GM18502 (cell line): ENCODE measurements around the gene SLC25A28.
"Not testable (repeated sequence)": the region's sequence is repeated elsewhere in the genome, so short reads cannot be mapped to it uniquely, and the experiment has no call there.

Source experiments
- ATAC-seq: cut with Tn5 transposase; IDR thresholded peaks from one replicate; pipeline ENCODE4 v1.9.1; 2021; ENCODE audit warnings: mild to moderate bottlenecking; ENCODE audit not compliant: unreplicated experiment, poor library complexity

Gene SLC25A28

GRCh38 chr10:99628923-99629624 lies 8.8 kb upstream of the SLC25A28 start:
- no peak for ATAC-seq

DNA sequence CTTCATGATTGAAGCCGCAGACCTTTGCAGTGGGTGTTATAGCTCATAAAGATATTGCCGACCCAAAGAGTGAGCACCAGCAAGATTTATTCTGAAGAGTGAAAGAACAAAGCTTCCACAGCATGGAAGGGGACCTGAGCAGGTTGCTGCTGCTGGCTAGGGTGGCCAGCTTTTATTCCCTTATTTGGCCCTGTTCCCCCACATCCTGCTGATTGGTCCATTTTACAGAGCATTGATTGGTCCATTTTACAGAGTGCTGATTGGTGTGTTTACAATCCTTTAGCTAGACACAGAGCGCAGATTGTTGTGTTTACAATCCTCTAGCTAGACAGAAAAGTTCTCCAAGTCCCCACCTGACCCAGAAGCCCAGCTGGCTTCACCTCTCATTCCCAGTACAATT lies 4.9 kb upstream of the SLC25A28 start:
- not testable (repeated sequence) for ATAC-seq

GRCh38 chr10:99623919-99624318 lies 3.7 kb upstream of the SLC25A28 start:
- no peak for ATAC-seq

GRCh38 chr10:99621454-99622251 lies 1.4 kb upstream of the SLC25A28 start:
- no peak for ATAC-seq

- peak; percentile 88 for ATAC-seq
Observed at GRCh38 chr10:99620711-99621453, 643 bp upstream of the SLC25A28 start.

DNA sequence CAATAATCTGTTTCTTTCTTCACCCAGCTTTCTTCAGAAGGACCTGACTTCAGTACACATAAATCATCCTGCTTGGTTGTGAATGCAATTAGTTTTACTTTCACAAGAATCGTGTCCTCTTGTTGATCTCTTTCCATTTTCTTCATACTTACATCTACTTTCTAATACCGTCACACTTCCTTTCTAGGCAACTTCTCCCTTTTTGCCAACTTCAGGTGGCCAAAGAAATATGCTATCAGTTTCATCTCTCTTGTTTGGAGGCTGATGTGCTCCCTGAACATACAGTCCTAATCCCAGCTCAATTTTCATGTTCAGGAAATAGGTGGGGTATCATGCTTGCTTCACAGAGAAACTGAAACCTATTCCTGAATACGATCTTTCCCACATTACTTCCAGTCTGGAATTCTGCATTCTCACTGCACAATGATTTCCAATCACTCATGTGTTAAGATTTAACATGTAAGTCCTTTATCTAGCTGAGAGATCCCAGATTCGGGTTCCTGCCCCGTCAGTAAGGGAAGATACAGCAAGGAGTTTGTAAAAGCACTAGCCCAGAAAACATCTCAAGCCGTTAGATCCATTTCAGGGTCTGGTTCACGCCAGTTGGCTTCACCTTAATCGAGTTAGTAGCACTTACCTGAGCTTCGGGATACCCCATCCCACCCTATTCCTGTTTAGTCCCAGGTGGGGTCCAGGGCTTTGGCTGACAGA lies 994 bp downstream of the SLC25A28 start:
- ATAC-seq = no peak

DNA sequence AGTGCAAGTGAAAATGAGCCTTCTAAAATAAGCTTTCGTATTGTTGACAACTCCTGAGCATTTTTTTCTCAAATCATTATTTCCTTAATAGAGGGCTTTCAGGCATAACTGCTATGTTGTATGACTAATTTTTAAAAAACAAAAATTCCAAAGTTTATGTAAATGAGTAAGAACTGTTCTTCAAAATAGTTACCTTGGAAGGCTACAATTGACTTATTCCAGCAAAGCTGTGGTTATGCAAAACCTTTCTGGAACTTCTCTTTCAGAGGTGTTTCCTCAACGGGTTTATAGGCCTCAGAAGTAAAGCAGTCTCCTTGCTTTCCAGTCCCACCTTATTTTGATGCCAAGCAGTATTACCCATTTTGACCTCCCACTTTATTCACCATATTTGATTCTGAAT lies 2.5 kb downstream of the SLC25A28 start:
- no peak for ATAC-seq

- no peak for ATAC-seq
Observed at GRCh38 chr10:99615426-99615825, 4.8 kb downstream of the SLC25A28 start.

DNA sequence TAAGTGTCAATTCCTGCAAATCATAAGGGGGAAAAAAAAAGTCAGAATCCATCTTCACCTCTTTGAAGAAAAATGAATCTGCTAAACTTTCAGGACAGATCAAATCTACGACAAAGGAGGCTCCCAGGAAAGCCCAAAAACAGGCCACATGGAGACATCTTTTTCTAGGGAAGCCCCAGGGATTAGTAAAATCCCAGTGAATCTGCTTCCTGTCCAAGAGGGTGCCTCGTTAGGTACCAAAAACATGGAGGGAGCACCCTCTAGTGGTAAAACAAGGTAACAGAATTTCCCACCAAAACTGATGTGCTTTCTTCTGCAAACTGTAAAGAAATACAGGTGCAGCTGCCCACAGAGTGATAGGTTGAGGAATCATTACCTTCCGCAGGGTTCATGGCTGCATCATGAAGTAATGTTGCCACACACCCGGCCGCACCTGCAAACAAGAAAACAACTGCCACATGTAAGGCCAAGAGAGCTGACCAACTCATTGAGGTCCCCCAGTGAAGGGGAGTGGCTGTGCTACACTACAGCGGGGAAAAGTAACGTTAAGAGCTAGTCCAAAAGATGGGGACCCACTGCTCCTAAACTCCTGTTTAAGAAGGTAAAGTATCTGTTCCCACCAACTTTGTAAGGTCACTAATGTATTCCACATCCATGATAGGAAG lies 7.9 kb downstream of the SLC25A28 start:
- no peak for ATAC-seq

GRCh38 chr10:99611326-99611725 lies 8.9 kb downstream of the SLC25A28 start:
- no peak for ATAC-seq

DNA sequence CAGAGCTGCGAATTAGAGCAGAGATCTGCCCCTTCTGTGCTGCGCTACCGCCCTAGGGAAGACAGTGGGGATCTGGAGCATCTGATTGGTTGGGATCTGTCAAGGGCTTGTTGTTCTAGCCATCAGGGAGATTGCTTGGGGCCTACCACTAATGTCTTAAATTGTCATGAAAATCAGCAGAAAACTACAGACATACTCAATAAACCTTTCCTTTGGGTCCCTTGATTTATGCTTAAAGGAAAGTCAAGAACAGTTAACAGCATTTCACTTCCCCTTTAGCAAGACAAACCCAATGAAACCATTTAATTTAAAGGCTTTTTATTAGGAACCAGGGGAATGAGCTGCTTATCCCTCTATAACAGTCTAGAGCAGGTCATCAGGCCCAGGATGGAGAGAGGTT lies 10.0 kb downstream of the SLC25A28 start:
- no peak for ATAC-seq

DNA sequence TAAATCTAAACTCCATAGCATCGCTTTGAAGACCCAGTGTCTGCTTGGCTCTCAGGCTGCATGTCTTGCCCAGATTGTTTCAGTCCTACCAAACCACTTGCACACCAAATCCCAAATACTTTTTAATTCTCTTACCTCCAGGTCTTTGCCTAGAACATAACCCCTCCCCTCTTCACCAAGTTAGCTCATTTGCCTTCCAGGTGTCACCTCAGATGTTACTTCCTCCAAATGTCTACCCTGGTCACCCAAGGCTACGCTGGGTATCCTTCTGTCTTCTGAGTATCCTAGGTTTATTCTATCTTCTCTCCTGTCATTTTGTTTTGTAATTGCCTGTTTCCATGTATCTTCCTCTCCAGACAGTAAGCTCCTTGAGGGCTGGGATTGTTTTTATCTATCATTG lies 11.1 kb downstream of the SLC25A28 start:
- no peak for ATAC-seq

- no peak for ATAC-seq
Observed at GRCh38 chr10:99605351-99605750, 14.9 kb downstream of the SLC25A28 start.

GRCh38 chr10:99604862-99605261 lies 15.4 kb downstream of the SLC25A28 start:
- ATAC-seq = no peak

GRCh38 chr10:99598781-99599509 lies 21.3 kb downstream of the SLC25A28 start:
- ATAC-seq = peak; percentile 57

DNA sequence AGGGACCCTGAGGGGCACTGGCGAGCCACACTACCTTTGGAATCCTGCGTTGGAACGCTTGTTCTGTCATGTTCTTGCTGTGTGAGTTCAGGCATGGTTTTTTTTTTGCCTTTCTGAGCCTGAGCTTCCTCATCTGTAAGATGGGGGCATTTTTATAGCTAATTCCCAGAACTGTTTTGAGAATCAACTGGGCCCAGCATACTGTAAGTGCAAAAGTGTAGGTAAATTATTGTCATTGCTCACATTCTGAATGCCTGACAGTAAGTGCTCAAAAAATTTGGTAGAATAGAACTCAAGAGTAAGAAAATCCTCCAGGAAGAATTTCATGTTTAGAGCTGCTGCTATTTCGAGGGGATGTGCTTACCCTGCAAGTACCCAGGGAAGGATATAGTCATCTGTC lies 22.2 kb downstream of the SLC25A28 start:
- ATAC-seq = no peak

DNA sequence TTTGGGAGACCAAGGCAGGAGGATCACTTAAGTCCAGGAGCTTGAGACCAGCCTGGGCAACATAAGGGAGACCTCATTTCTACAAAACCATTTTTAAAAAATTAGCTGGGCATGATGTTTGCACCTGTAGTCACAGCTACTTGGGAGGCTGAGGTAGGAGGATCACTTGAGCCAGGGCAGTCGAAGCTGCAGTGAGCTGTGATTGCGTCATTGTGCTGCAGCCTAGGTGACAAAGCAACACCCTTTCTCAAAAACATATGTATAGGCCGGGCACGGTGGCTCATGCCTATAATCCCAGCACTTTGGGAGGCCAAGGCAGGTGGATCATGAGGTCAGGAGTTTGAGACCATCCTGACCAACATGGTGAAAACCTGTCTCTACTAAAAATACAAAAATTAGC lies 23.5 kb downstream of the SLC25A28 start:
- not testable (repeated sequence) for ATAC-seq

- no peak for ATAC-seq
Observed at GRCh38 chr10:99595770-99596465, 24.3 kb downstream of the SLC25A28 start.

GRCh38 chr10:99595236-99595635 lies 25.0 kb downstream of the SLC25A28 start:
- ATAC-seq = no peak
